H1 (cell line): ENCODE results near the gene MYPN. TPM values are rescaled to one million over a fixed set of nuclear protein-coding genes. Genes with fewer than 3 reads are reported as not detected.

Experiments
- CTCF ChIA-PET: fragments of 300-600 bp; sonication (Branson Sonifier 250); formaldehyde crosslinking; loops from one replicate; lab custom pipeline; 2021; ENCODE audit not compliant: partially characterized antibody; lab: Charles Lee
- POLR2A ChIA-PET: fragments of 300-600 bp; sonication (Branson Sonifier 250); formaldehyde crosslinking; loops from one replicate; lab custom pipeline; 2021; ENCODE audit warnings: inconsistent platforms; ENCODE audit not compliant: partially characterized antibody; lab: Charles Lee
- DNase-seq, 2 experiments: peaks; one replicate each; pipeline versions ENCODE4 v3.0.0 to v3.0.0-alpha.2; 2010 to 2022; ENCODE audit warnings: low spot score in 2 of 2, low read depth in 1 of 2, mixed read lengths in 1 of 2
- FAIRE-seq: peaks from 2 replicates; lab custom pipeline; 2011; peaks lifted over from hg19 to GRCh38; lab: Jason Lieb, UNC
- H2AFZ ChIP-seq: 2 replicates; pipeline ENCODE4 v1.8.1; 2012; ENCODE audit warnings: low read length, inconsistent platforms
- H2AK5ac ChIP-seq: 2 replicates; pipeline ENCODE4 v1.6.1; 2013; ENCODE audit warnings: low read depth, low read length
- H2BK120ac ChIP-seq: replicated peaks from 2 replicates; pipeline ENCODE3; 2013; ENCODE audit warnings: low read depth, low read length, inconsistent platforms
- H2BK12ac ChIP-seq: 2 replicates; pipeline ENCODE4 v1.6.1; 2013; ENCODE audit warnings: low read depth, low read length
- H2BK15ac ChIP-seq: 2 replicates; pipeline ENCODE4 v1.6.1; 2013; ENCODE audit warnings: low read length
- H2BK20ac ChIP-seq: 2 replicates; pipeline ENCODE4 v1.6.1; 2013; ENCODE audit warnings: low read length
- H2BK5ac ChIP-seq: 2 replicates; pipeline ENCODE4 v1.6.1; 2013; ENCODE audit warnings: low read depth, low read length
- H3K14ac ChIP-seq: 2 replicates; pipeline ENCODE4 v1.6.1; 2013; ENCODE audit warnings: inconsistent platforms; ENCODE audit not compliant: insufficient read length
- H3K18ac ChIP-seq: 2 replicates; pipeline ENCODE4 v1.6.1; 2013; ENCODE audit warnings: low read length; ENCODE audit errors: extremely low read depth
- H3K23ac ChIP-seq: 2 replicates; pipeline ENCODE4 v1.6.1; 2013; ENCODE audit warnings: inconsistent platforms; ENCODE audit not compliant: insufficient read length
- H3K23me2 ChIP-seq: 2 replicates; pipeline ENCODE4 v1.6.1; 2013; ENCODE audit warnings: low read depth, low read length
- H3K27ac ChIP-seq: 2 replicates; pipeline ENCODE4 v1.6.1; 2011; ENCODE audit warnings: low read depth, low read length, inconsistent platforms
- H3K27me3 ChIP-seq, 4 experiments: replicated peaks in 1 of 4; 1 replicate in 1 of 4; 2 replicates in 3 of 4; pipeline versions ENCODE4 v1.6.1 to v1.8.1; 2011 to 2013; ENCODE audit warnings: low read length in 3 of 4, mild to moderate bottlenecking in 3 of 4, inconsistent platforms in 2 of 4, mixed read lengths in 2 of 4, moderate library complexity in 1 of 4; ENCODE audit not compliant: control insufficient read depth in 3 of 4, insufficient read depth in 3 of 4; ENCODE audit errors: extremely low read depth in 1 of 4
- H3K36me3 ChIP-seq, 4 experiments: 2 replicates each; pipeline versions ENCODE4 v1.6.1 to v1.8.1; 2011 to 2013; ENCODE audit warnings: mild to moderate bottlenecking in 4 of 4, low read length in 3 of 4, moderate library complexity in 2 of 4, control low read depth in 1 of 4, inconsistent platforms in 1 of 4; ENCODE audit not compliant: insufficient read depth in 4 of 4, control insufficient read depth in 2 of 4
- H3K4ac ChIP-seq: replicated peaks from 2 replicates; pipeline ENCODE3; 2013; ENCODE audit warnings: low read length, low read depth, mixed read lengths, inconsistent platforms; ENCODE audit not compliant: insufficient read length
- H3K4me1 ChIP-seq, 4 experiments: replicated peaks in 1 of 4; 1 replicate in 1 of 4; 2 replicates in 3 of 4; pipeline versions ENCODE4 v1.6.1 to v1.8.1; 2011 to 2013; ENCODE audit warnings: low read length in 3 of 4, inconsistent platforms in 2 of 4, mixed read lengths in 1 of 4; ENCODE audit not compliant: insufficient read depth in 4 of 4, control insufficient read depth in 3 of 4
- H3K4me2 ChIP-seq, 2 experiments: 2 replicates each; pipeline versions ENCODE4 v1.6.1 to v1.8.1; 2011 to 2013; ENCODE audit warnings: low read depth in 2 of 2, low read length in 2 of 2, control low read depth in 1 of 2, inconsistent platforms in 1 of 2, mild to moderate bottlenecking in 1 of 2; ENCODE audit not compliant: insufficient read depth in 1 of 2
- H3K4me3 ChIP-seq, 4 experiments: fragments of 200-600, 300-600 bp in 1 of 4; sonication (generic), shearing (Covaris generic), sonication (Bioruptor Twin) in 1 of 4; 2 replicates each; pipeline versions ENCODE4 v1.5.1 to v1.8.1; 2011 to 2016; ENCODE audit warnings: low read length in 4 of 4, low read depth in 3 of 4, control low read depth in 2 of 4, inconsistent platforms in 2 of 4, mild to moderate bottlenecking in 2 of 4, mixed read lengths in 1 of 4, moderate library complexity in 1 of 4; ENCODE audit not compliant: insufficient read depth in 2 of 4; ENCODE audit errors: extremely low read depth in 1 of 4
- H3K56ac ChIP-seq: replicated peaks from 2 replicates; pipeline ENCODE3; 2013; ENCODE audit warnings: low read depth, mild to moderate bottlenecking, mixed read lengths, low read length, inconsistent platforms; ENCODE audit not compliant: insufficient read length
- H3K79me1 ChIP-seq: 2 replicates; pipeline ENCODE4 v1.6.1; 2013; ENCODE audit warnings: low read depth, low read length, control low read depth
- H3K79me2 ChIP-seq, 2 experiments: 2 replicates each; pipeline versions ENCODE4 v1.6.1 to v1.8.1; 2012 to 2013; ENCODE audit warnings: low read length in 2 of 2, mild to moderate bottlenecking in 2 of 2, inconsistent platforms in 1 of 2; ENCODE audit not compliant: insufficient read depth in 2 of 2, control insufficient read depth in 1 of 2
- H3K9ac ChIP-seq, 4 experiments: replicated peaks in 1 of 4; 1 replicate in 1 of 4; 2 replicates in 3 of 4; pipeline versions ENCODE4 v1.6.1 to v1.8.1; 2011 to 2013; ENCODE audit warnings: low read depth in 3 of 4, low read length in 3 of 4, control low read depth in 2 of 4, mild to moderate bottlenecking in 2 of 4, moderate library complexity in 2 of 4, inconsistent platforms in 1 of 4; ENCODE audit errors: extremely low read depth in 1 of 4
- H3K9me3 ChIP-seq, 2 experiments: 2 replicates each; pipeline versions ENCODE4 v1.6.1 to v1.8.1; 2012 to 2013; ENCODE audit warnings: mild to moderate bottlenecking in 2 of 2, moderate library complexity in 2 of 2, control low read depth in 1 of 2, inconsistent platforms in 1 of 2, low read depth in 1 of 2, low read length in 1 of 2, mixed read lengths in 1 of 2; ENCODE audit not compliant: insufficient read depth in 2 of 2
- H4K20me1 ChIP-seq, 2 experiments: replicated peaks in 1 of 2; 2 replicates each; pipeline versions ENCODE3 to v1.8.1; 2011 to 2013; ENCODE audit warnings: inconsistent platforms in 2 of 2, low read length in 2 of 2, mild to moderate bottlenecking in 1 of 2; ENCODE audit not compliant: insufficient read depth in 2 of 2, control insufficient read depth in 1 of 2
- H4K5ac ChIP-seq: 2 replicates; pipeline ENCODE4 v1.6.1; 2013; ENCODE audit warnings: low read length, low read depth, mixed read lengths, inconsistent platforms; ENCODE audit not compliant: insufficient read length
- H4K8ac ChIP-seq: 2 replicates; pipeline ENCODE4 v1.8.0; 2013; ENCODE audit warnings: mild to moderate bottlenecking, moderate library complexity, low read length, inconsistent platforms; ENCODE audit not compliant: insufficient read depth; ENCODE audit errors: extremely low read depth
- H4K91ac ChIP-seq: replicated peaks from 2 replicates; pipeline ENCODE3; 2013; ENCODE audit warnings: low read length, mixed read lengths, inconsistent platforms; ENCODE audit not compliant: insufficient read length
- ASH2L ChIP-seq: fragments of 200-600, 300-600 bp; sonication (generic); IDR thresholded peaks from one replicate; pipeline ENCODE4 v1.7.1; 2017; ENCODE audit warnings: low read length
- CREB1 ChIP-seq: IDR thresholded peaks from 2 replicates; pipeline ENCODE4 v1.6.1; 2012; ENCODE audit warnings: inconsistent platforms
- E2F6 ChIP-seq: IDR thresholded peaks from 2 replicates; pipeline ENCODE4 v1.6.1; 2012; ENCODE audit warnings: inconsistent platforms
- FOSL1 ChIP-seq: IDR thresholded peaks from 2 replicates; pipeline ENCODE4 v1.6.1; 2011; ENCODE audit warnings: mild to moderate bottlenecking, low read depth, low read length, moderate library complexity; ENCODE audit not compliant: insufficient read depth
- KDM5A ChIP-seq: fragments of 200-600 bp; IDR thresholded peaks from 2 replicates; pipeline ENCODE4 v1.7.1; 2012; ENCODE audit warnings: mild to moderate bottlenecking, low read length, inconsistent platforms, mixed read lengths
- MAX ChIP-seq: IDR thresholded peaks from 2 replicates; pipeline ENCODE4 v1.6.1; 2012; ENCODE audit warnings: inconsistent platforms
- NRF1 ChIP-seq: IDR thresholded peaks from 2 replicates; pipeline ENCODE4 v1.6.1; 2011; ENCODE audit warnings: mild to moderate bottlenecking, low read depth, low read length, improper control_type of control experiment
- POLR2A ChIP-seq, 2 experiments: IDR thresholded peaks; 1 replicate in 1 of 2; 2 replicates in 1 of 2; pipeline ENCODE4 v1.6.1; 2011; ENCODE audit warnings: low read depth in 2 of 2, low read length in 2 of 2, mild to moderate bottlenecking in 2 of 2; ENCODE audit errors: control extremely low read depth in 1 of 2
- POLR2AphosphoS5 ChIP-seq: IDR thresholded peaks from 2 replicates; pipeline ENCODE4 v1.6.1; 2011; ENCODE audit warnings: low read depth, low read length
- RNF2 ChIP-seq: fragments of 200-900, 300-1000 bp; sonication (generic); IDR thresholded peaks from 2 replicates; pipeline ENCODE4 v1.7.1; 2016; ENCODE audit warnings: borderline replicate concordance, low read depth, mild to moderate bottlenecking, antibody characterized with exemption, low read length; ENCODE audit not compliant: poor library complexity, severe bottlenecking; ENCODE audit errors: missing control alignments
- RXRA ChIP-seq: IDR thresholded peaks from 2 replicates; pipeline ENCODE4 v1.6.1; 2011; ENCODE audit warnings: low read depth, mild to moderate bottlenecking, low read length, moderate library complexity; ENCODE audit not compliant: insufficient read depth
- SIX5 ChIP-seq: IDR thresholded peaks from 2 replicates; pipeline ENCODE4 v1.6.1; 2011; ENCODE audit warnings: mild to moderate bottlenecking, low read depth, low read length
- TAF1 ChIP-seq: IDR thresholded peaks from 2 replicates; pipeline ENCODE4 v1.6.1; 2011; ENCODE audit warnings: mild to moderate bottlenecking, low read depth, low read length
- TCF12 ChIP-seq: IDR thresholded peaks from 2 replicates; pipeline ENCODE4 v1.6.1; 2011; ENCODE audit warnings: low read depth, mild to moderate bottlenecking, low read length
- WGBS, 2 experiments: shearing (Covaris generic) in 1 of 2; methylation state at CpG; one replicate each; pipeline versions ENCODE4 v1.1.6 to v1.1.7; 2013 to 2015; ENCODE audit warnings: low lambda C conversion rate in 2 of 2, mixed read lengths in 2 of 2, inconsistent platforms in 1 of 2, low coverage in 1 of 2, missing lambda C conversion rate in 1 of 2; ENCODE audit not compliant: insufficient replicate concordance in 2 of 2, insufficient coverage in 1 of 2, insufficient read length in 1 of 2; ENCODE audit errors: extremely low coverage in 1 of 2, missing lambda C conversion rate in 1 of 2; 5-methylcytosine and 5-hydroxymethylcytosine counted together
- polyA plus RNA-seq, 7 experiments: library from polyadenylated mRNA; depleted of rRNA in 3 of 7; stranded (reverse) in 5 of 7; unstranded in 2 of 7; fragments of >200 nt in 5 of 7; fragments of 200-250 nt in 2 of 7; gene quantifications; 1 replicate in 5 of 7; 2 replicates in 1 of 7; 4 replicates in 1 of 7; pipeline versions ENCODE4 v1.2.1 to v1.2.3, GENCODE V29; 2011 to 2013; ENCODE audit warnings: missing spikeins in 2 of 7, mixed read lengths in 2 of 7
- total RNA-seq: library from RNA; stranded (reverse); fragmentation: NEBNext Ultra II Directional; extraction: Animal tissue kit (Norgen Biotek cat#: 25700); gene quantifications from 2 replicates; pipeline ENCODE4 v1.2.1, GENCODE V29; 2021

The MYPN gene
- total and polyA plus RNA-seq, 2 of the 8 experiments (the other 6 are each of a cell fraction or from before 2014, with no cell fraction given), result not detected

GRCh38 chr10:68135362-68135761 lies 26.1 kb downstream of the MYPN start:
- H2BK120ac ChIP-seq, result no peak overlapping the region
- H3K4me2 ChIP-seq, result no peak overlapping the region
- H3K27ac ChIP-seq, result no peak overlapping the region
- no peak overlapping the region for H2BK5ac ChIP-seq
- no peak overlapping the region for H2BK20ac ChIP-seq
- H2AK5ac ChIP-seq, result no peak overlapping the region
- H2AFZ ChIP-seq, result no peak overlapping the region
- TF ChIP-seq POLR2AphosphoS5, result no peak
- TF ChIP-seq TAF1, result no peak
- no peak for TF ChIP-seq E2F6
- no peak for TF ChIP-seq TCF12
- no peak for TF ChIP-seq CREB1
- TF ChIP-seq ASH2L, result no peak
- TF ChIP-seq SIX5, result no peak
- TF ChIP-seq KDM5A, result no peak
- no peak for TF ChIP-seq MAX
- TF ChIP-seq POLR2A (IDR thresholded peaks at IDR 0.05; ENCODE audit: control extremely low read depth in 1 of 2, low read depth in 2 of 2, low read length in 2 of 2), result no peak
- no peak for TF ChIP-seq RNF2
- TF ChIP-seq RXRA, result no peak
- no peak for TF ChIP-seq NRF1
- no peak for TF ChIP-seq FOSL1
- H3K9me3 ChIP-seq, result no peaks in the 10 kb centered on the region
- DNase-seq, result no peak
- H2BK12ac ChIP-seq, result no peak overlapping the region
- H3K23me2 ChIP-seq, result no peaks in the 10 kb centered on the region
- H4K20me1 ChIP-seq, result no peaks in the 10 kb centered on the region
- no peak overlapping the region for H3K56ac ChIP-seq
- no peaks in the 10 kb centered on the region for H3K79me1 ChIP-seq
- POLR2A ChIA-PET, result no interaction called here
- H4K8ac ChIP-seq, result no peak overlapping the region
- CTCF ChIA-PET, result interaction anchor here (0.6 to 1.5 kb wide), 2 partner anchors 31 to 68 kb away, joined by 3 to 5 read pairs; no protein-coding TSS in a partner anchor
- no peak overlapping the region for H3K4me3 ChIP-seq
- H4K5ac ChIP-seq, result no peak overlapping the region
- 100% methylated on average over 1 of the region's 1 CpG; no CpG with 5 or more reads in 1 of the 2 experiments for WGBS, 2 experiments
- H3K4me1 ChIP-seq, result 0 out of 7 replicates have a peak, but pooled peaks cover 0 to 6% (median 0%) of the 10 kb centered on the region in 4 experiments
- no peaks in the 10 kb centered on the region for H3K36me3 ChIP-seq
- no peak overlapping the region for H2BK15ac ChIP-seq
- H3K23ac ChIP-seq, result no peak overlapping the region
- H4K91ac ChIP-seq, result no peak overlapping the region
- no peak overlapping the region for H3K4ac ChIP-seq
- no peak overlapping the region for H3K9ac ChIP-seq
- H3K27me3 ChIP-seq, result no peaks in the 10 kb centered on the region
- no peak overlapping the region for H3K18ac ChIP-seq
- H3K14ac ChIP-seq, result no peak overlapping the region
- no peak for FAIRE-seq
- H3K79me2 ChIP-seq, result no peaks in the 10 kb centered on the region
